ENCODE results near the gene HLA-DOA.
A peak's percentile ranks its signal among the peaks of the same experiment; 100 is the strongest.

The HLA-DOA gene

DNA sequence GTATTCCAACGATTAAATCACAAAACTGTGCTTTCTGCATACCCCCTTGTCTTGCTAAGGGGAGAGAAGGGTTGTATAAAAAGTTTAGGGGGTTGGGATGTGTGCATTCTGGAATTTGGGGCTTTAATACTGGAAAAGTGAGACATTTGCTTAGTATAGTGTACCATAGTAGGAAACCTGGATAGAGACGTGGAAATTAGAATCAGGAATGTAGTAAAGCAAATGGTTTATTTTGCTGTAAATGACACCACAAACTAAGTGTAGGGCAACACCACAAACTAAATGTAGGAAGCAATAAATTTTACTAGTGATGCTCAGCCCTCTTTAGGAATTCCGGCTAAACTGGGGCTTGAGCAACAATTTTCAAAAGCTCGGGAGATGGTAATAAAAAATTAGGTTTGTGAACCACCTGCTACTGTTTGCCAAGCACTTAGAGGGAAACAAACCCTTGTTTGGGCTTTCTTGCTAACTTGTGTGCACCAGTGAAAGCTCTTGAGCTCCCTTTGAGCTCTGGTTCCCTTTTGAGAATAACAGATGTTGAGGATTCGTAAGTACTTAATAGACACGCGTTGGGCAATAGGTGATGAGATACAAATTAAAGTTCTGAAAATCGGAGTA, 27.2 kb downstream of the HLA-DOA start (continued):
- TF ChIP-seq, protein P1, sequence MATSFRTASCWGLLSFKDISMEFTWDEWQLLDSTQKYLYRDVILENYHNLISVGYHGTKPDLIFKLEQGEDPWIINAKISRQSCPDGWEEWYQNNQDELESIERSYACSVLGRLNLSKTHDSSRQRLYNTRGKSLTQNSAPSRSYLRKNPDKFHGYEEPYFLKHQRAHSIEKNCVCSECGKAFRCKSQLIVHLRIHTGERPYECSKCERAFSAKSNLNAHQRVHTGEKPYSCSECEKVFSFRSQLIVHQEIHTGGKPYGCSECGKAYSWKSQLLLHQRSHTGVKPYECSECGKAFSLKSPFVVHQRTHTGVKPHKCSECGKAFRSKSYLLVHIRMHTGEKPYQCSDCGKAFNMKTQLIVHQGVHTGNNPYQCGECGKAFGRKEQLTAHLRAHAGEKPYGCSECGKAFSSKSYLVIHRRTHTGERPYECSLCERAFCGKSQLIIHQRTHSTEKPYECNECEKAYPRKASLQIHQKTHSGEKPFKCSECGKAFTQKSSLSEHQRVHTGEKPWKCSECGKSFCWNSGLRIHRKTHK (tag by site-specific recombination; IDR thresholded peaks at IDR 0.05) = no peak
- TF ChIP-seq ZBTB20 (tag by site-specific recombination; IDR thresholded peaks at IDR 0.05) (peak; percentile 32; the same call in 1 of the 2 replicates), TRIM28 (IDR thresholded peaks at IDR 0.05; ENCODE audit: borderline replicate concordance, low read length) (peak; percentile 77; the same call in 1 of the 2 replicates), ZNF600 (tag by site-specific recombination; IDR thresholded peaks at IDR 0.05) (peak; percentile 88; the same call in 1 of the 2 replicates), FEZF1 (tag by site-specific recombination; IDR thresholded peaks at IDR 0.05) (peak; percentile 97), ZBTB17 (tag by site-specific recombination; IDR thresholded peaks at IDR 0.05) (peak; percentile 31; the same call in 1 of the 2 replicates), ZNF510 (tag by site-specific recombination; IDR thresholded peaks at IDR 0.05; ENCODE audit: insufficient replicate concordance) (peak; percentile 5), ZSCAN30 (tag by site-specific recombination; IDR thresholded peaks at IDR 0.05) (peak; percentile 50; the same call in 1 of the 2 replicates), WT1 (tag by site-specific recombination; IDR thresholded peaks at IDR 0.05) (peak; percentile 78), MZF1 (tag by site-specific recombination; IDR thresholded peaks at IDR 0.05; ENCODE audit: borderline replicate concordance) (peak; percentile 48; the same call in 1 of the 2 replicates), ZNF677 (tag by site-specific recombination; IDR thresholded peaks at IDR 0.05) (no peak)
- TF ChIP-seq, protein P2, sequence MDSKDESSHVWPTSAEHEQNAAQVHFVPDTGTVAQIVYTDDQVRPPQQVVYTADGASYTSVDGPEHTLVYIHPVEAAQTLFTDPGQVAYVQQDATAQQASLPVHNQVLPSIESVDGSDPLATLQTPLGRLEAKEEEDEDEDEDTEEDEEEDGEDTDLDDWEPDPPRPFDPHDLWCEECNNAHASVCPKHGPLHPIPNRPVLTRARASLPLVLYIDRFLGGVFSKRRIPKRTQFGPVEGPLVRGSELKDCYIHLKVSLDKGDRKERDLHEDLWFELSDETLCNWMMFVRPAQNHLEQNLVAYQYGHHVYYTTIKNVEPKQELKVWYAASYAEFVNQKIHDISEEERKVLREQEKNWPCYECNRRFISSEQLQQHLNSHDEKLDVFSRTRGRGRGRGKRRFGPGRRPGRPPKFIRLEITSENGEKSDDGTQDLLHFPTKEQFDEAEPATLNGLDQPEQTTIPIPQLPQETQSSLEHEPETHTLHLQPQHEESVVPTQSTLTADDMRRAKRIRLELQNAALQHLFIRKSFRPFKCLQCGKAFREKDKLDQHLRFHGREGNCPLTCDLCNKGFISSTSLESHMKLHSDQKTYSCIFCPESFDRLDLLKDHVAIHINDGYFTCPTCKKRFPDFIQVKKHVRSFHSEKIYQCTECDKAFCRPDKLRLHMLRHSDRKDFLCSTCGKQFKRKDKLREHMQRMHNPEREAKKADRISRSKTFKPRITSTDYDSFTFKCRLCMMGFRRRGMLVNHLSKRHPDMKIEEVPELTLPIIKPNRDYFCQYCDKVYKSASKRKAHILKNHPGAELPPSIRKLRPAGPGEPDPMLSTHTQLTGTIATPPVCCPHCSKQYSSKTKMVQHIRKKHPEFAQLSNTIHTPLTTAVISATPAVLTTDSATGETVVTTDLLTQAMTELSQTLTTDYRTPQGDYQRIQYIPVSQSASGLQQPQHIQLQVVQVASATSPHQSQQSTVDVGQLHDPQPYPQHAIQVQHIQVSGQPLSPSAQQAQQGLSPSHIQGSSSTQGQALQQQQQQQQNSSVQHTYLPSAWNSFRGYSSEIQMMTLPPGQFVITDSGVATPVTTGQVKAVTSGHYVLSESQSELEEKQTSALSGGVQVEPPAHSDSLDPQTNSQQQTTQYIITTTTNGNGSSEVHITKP (tag by site-specific recombination; IDR thresholded peaks at IDR 0.05) = 0 out of 2 replicates have a peak, but pooled peaks have one; percentile 30
- TF ChIP-seq, protein P3, sequence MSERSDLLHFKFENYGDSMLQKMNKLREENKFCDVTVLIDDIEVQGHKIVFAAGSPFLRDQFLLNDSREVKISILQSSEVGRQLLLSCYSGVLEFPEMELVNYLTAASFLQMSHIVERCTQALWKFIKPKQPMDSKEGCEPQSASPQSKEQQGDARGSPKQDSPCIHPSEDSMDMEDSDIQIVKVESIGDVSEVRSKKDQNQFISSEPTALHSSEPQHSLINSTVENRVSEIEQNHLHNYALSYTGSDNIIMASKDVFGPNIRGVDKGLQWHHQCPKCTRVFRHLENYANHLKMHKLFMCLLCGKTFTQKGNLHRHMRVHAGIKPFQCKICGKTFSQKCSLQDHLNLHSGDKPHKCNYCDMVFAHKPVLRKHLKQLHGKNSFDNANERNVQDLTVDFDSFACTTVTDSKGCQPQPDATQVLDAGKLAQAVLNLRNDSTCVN (tag by site-specific recombination; optimal IDR thresholded peaks at IDR 0.05) = peak; percentile 3
- TF ChIP-seq, protein P4, sequence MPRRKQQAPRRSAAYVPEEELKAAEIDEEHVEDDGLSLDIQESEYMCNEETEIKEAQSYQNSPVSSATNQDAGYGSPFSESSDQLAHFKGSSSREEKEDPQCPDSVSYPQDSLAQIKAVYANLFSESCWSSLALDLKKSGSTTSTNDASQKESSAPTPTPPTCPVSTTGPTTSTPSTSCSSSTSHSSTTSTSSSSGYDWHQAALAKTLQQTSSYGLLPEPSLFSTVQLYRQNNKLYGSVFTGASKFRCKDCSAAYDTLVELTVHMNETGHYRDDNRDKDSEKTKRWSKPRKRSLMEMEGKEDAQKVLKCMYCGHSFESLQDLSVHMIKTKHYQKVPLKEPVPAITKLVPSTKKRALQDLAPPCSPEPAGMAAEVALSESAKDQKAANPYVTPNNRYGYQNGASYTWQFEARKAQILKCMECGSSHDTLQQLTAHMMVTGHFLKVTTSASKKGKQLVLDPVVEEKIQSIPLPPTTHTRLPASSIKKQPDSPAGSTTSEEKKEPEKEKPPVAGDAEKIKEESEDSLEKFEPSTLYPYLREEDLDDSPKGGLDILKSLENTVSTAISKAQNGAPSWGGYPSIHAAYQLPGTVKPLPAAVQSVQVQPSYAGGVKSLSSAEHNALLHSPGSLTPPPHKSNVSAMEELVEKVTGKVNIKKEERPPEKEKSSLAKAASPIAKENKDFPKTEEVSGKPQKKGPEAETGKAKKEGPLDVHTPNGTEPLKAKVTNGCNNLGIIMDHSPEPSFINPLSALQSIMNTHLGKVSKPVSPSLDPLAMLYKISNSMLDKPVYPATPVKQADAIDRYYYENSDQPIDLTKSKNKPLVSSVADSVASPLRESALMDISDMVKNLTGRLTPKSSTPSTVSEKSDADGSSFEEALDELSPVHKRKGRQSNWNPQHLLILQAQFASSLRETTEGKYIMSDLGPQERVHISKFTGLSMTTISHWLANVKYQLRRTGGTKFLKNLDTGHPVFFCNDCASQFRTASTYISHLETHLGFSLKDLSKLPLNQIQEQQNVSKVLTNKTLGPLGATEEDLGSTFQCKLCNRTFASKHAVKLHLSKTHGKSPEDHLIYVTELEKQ (tag by site-specific recombination; IDR thresholded peaks at IDR 0.05; ENCODE audit: borderline replicate concordance) = peak; percentile 51; the same call in 1 of the 2 replicates
- TF ChIP-seq, protein P5, sequence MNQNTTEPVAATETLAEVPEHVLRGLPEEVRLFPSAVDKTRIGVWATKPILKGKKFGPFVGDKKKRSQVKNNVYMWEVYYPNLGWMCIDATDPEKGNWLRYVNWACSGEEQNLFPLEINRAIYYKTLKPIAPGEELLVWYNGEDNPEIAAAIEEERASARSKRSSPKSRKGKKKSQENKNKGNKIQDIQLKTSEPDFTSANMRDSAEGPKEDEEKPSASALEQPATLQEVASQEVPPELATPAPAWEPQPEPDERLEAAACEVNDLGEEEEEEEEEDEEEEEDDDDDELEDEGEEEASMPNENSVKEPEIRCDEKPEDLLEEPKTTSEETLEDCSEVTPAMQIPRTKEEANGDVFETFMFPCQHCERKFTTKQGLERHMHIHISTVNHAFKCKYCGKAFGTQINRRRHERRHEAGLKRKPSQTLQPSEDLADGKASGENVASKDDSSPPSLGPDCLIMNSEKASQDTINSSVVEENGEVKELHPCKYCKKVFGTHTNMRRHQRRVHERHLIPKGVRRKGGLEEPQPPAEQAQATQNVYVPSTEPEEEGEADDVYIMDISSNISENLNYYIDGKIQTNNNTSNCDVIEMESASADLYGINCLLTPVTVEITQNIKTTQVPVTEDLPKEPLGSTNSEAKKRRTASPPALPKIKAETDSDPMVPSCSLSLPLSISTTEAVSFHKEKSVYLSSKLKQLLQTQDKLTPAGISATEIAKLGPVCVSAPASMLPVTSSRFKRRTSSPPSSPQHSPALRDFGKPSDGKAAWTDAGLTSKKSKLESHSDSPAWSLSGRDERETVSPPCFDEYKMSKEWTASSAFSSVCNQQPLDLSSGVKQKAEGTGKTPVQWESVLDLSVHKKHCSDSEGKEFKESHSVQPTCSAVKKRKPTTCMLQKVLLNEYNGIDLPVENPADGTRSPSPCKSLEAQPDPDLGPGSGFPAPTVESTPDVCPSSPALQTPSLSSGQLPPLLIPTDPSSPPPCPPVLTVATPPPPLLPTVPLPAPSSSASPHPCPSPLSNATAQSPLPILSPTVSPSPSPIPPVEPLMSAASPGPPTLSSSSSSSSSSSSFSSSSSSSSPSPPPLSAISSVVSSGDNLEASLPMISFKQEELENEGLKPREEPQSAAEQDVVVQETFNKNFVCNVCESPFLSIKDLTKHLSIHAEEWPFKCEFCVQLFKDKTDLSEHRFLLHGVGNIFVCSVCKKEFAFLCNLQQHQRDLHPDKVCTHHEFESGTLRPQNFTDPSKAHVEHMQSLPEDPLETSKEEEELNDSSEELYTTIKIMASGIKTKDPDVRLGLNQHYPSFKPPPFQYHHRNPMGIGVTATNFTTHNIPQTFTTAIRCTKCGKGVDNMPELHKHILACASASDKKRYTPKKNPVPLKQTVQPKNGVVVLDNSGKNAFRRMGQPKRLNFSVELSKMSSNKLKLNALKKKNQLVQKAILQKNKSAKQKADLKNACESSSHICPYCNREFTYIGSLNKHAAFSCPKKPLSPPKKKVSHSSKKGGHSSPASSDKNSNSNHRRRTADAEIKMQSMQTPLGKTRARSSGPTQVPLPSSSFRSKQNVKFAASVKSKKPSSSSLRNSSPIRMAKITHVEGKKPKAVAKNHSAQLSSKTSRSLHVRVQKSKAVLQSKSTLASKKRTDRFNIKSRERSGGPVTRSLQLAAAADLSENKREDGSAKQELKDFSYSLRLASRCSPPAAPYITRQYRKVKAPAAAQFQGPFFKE (tag by site-specific recombination; IDR thresholded peaks at IDR 0.05; ENCODE audit: borderline replicate concordance) = no peak
- TF ChIP-seq, protein P6, sequence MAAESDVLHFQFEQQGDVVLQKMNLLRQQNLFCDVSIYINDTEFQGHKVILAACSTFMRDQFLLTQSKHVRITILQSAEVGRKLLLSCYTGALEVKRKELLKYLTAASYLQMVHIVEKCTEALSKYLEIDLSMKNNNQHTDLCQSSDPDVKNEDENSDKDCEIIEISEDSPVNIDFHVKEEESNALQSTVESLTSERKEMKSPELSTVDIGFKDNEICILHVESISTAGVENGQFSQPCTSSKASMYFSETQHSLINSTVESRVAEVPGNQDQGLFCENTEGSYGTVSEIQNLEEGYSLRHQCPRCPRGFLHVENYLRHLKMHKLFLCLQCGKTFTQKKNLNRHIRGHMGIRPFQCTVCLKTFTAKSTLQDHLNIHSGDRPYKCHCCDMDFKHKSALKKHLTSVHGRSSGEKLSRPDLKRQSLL (tag by site-specific recombination; IDR thresholded peaks at IDR 0.05) = peak; percentile 60; the same call in 1 of the 2 replicates
- TF ChIP-seq, protein P7, sequence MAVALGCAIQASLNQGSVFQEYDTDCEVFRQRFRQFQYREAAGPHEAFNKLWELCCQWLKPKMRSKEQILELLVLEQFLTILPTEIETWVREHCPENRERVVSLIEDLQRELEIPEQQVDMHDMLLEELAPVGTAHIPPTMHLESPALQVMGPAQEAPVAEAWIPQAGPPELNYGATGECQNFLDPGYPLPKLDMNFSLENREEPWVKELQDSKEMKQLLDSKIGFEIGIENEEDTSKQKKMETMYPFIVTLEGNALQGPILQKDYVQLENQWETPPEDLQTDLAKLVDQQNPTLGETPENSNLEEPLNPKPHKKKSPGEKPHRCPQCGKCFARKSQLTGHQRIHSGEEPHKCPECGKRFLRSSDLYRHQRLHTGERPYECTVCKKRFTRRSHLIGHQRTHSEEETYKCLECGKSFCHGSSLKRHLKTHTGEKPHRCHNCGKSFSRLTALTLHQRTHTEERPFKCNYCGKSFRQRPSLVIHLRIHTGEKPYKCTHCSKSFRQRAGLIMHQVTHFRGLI (tag by site-specific recombination; IDR thresholded peaks at IDR 0.05) = peak; percentile 67; the same call in 1 of the 2 replicates
